Measurements from ENCODE around the gene SEZ6.

Gene SEZ6

DNA sequence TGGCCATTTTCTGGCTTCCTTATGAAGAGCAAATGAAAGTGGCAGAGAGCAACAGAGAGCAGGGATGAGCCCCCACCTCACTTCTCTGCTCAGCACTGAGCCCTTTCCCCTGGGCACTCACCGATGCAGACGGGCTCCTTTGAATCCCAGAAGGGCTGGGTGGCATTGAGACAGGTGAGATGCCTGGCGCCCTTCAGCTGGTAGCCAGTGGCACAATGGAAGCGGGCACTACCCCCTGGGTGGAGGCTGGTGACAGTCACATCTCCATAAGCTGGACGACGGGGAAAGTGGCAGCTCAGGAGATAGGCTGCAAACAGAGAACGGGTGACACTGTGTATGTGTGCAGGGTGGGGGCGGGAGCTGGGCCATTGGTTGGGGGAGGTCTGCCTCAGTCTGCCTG lies 42.0 kb downstream of the SEZ6 start:
- no peak overlapping the region for H3K27ac ChIP-seq (ENCODE audit: low read length)
- H4K20me1 ChIP-seq (ENCODE audit: insufficient read depth, low read length), result no peaks in the 10 kb centered on the region
- no peaks in the 10 kb centered on the region for H3K9me3 ChIP-seq (ENCODE audit: insufficient read depth, low read length, severe bottlenecking)
- no peak for ATAC-seq (ENCODE audit: insufficient read depth, low read depth)
- TF ChIP-seq CTCF (IDR thresholded peaks at IDR 0.05; ENCODE audit: borderline replicate concordance, extremely low read depth, low read length, poor library complexity, severe bottlenecking), result no peak
- no peak for TF ChIP-seq EZH2 (IDR thresholded peaks at IDR 0.05; ENCODE audit: borderline replicate concordance, low read depth, low read length, severe bottlenecking)
- H3K36me3 ChIP-seq (ENCODE audit: insufficient read depth, low read length), result no peaks in the 10 kb centered on the region
- no peaks in the 10 kb centered on the region for H3K4me1 ChIP-seq (ENCODE audit: insufficient read depth, low read length)
- H2AFZ ChIP-seq (ENCODE audit: low read depth, low read length), result no peak overlapping the region
- H3K4me3 ChIP-seq (ENCODE audit: low read depth in 1 of 2, low read length in 2 of 2), result no peak overlapping the region
- H3K79me2 ChIP-seq (ENCODE audit: insufficient read depth, low read length), result no peaks in the 10 kb centered on the region
- H3K9ac ChIP-seq (ENCODE audit: low read depth, low read length), result no peak overlapping the region
- no peak overlapping the region for H3K4me2 ChIP-seq (ENCODE audit: insufficient read depth, low read length)
- DNase-seq, result no peak
- H3K27me3 ChIP-seq (ENCODE audit: insufficient read depth, low read length, poor library complexity), result no peaks in the 10 kb centered on the region

- ATAC-seq (ENCODE audit: insufficient read depth, low read depth) (no peak), DNase-seq (no peak)
- Histone ChIP-seq H3K4me1 (ENCODE audit: insufficient read depth, low read length) (no peaks in the 10 kb centered on the region), H3K9ac (ENCODE audit: low read depth, low read length) (no peak overlapping the region), H3K9me3 (ENCODE audit: insufficient read depth, low read length, severe bottlenecking) (no peaks in the 10 kb centered on the region), H3K79me2 (ENCODE audit: insufficient read depth, low read length) (no peaks in the 10 kb centered on the region), H3K36me3 (ENCODE audit: insufficient read depth, low read length) (no peaks in the 10 kb centered on the region), H3K4me3 (ENCODE audit: low read depth in 1 of 2, low read length in 2 of 2) (no peak overlapping the region), H3K4me2 (ENCODE audit: insufficient read depth, low read length) (no peak overlapping the region), H3K27ac (ENCODE audit: low read length) (no peak overlapping the region), H2AFZ (ENCODE audit: low read depth, low read length) (no peak overlapping the region), H3K27me3 (ENCODE audit: insufficient read depth, low read length, poor library complexity) (no peaks in the 10 kb centered on the region), H4K20me1 (ENCODE audit: insufficient read depth, low read length) (no peaks in the 10 kb centered on the region)
- no peak for TF ChIP-seq EZH2 (IDR thresholded peaks at IDR 0.05; ENCODE audit: borderline replicate concordance, low read depth, low read length, severe bottlenecking)
- TF ChIP-seq CTCF (IDR thresholded peaks at IDR 0.05; ENCODE audit: borderline replicate concordance, extremely low read depth, low read length, poor library complexity, severe bottlenecking), result no peak
Observed at GRCh38 chr17:28963055-28963611, 42.7 kb downstream of the SEZ6 start.

DNA sequence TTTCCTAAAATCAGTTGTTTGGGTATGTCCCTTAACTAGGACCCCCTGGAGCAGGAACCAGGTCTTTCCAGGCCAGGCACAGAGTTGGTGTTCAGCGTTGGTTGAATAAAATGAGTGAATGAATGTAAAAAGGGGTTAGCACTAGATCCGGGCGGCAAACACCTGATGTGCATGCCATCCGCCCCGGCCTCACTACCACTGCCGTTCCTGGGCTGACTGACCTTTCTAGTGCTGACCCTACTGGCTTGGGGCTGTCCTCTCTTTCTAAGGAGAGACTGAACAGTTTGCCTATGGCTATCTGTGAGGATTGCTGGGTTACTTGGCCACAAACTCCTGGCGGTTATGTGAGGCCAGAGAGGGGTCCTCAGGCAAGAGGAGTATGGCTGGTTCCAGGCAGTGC lies 44.4 kb downstream of the SEZ6 start:
- TF ChIP-seq CTCF (IDR thresholded peaks at IDR 0.05; ENCODE audit: borderline replicate concordance, extremely low read depth, low read length, poor library complexity, severe bottlenecking), result no peak
- Histone ChIP-seq H3K9ac (ENCODE audit: low read depth, low read length) (no peak overlapping the region), H3K4me2 (ENCODE audit: insufficient read depth, low read length) (no peak overlapping the region), H2AFZ (ENCODE audit: low read depth, low read length) (no peak overlapping the region), H3K27ac (ENCODE audit: low read length) (no peak overlapping the region), H3K4me3 (ENCODE audit: low read depth in 1 of 2, low read length in 2 of 2) (no peak overlapping the region), H3K36me3 (ENCODE audit: insufficient read depth, low read length) (no peaks in the 10 kb centered on the region), H3K4me1 (ENCODE audit: insufficient read depth, low read length) (no peaks in the 10 kb centered on the region), H3K9me3 (ENCODE audit: insufficient read depth, low read length, severe bottlenecking) (no peaks in the 10 kb centered on the region), H4K20me1 (ENCODE audit: insufficient read depth, low read length) (no peaks in the 10 kb centered on the region), H3K27me3 (ENCODE audit: insufficient read depth, low read length, poor library complexity) (no peaks in the 10 kb centered on the region), H3K79me2 (ENCODE audit: insufficient read depth, low read length) (no peaks in the 10 kb centered on the region)
- DNase-seq (no peak), ATAC-seq (ENCODE audit: insufficient read depth, low read depth) (no peak)
